HCT116 (cell line): ENCODE results near the gene ADGRA3. TPM values are rescaled to one million over a fixed set of nuclear protein-coding genes. Genes with fewer than 3 reads are reported as not detected.

Source experiments
- ATAC-seq: fragments of 200-7000 bp; cut with Tn5 transposase; 2 replicates; pipeline ENCODE4 v1.9.1; 2020; ENCODE audit warnings: mild to moderate bottlenecking, moderate library complexity
- BruUV-seq: library from RNA; stranded (reverse); fragments of 400-500 nt; replicated peaks from 2 replicates; lab custom pipeline; 2021; lab: Mats Ljungman, UMichigan
- CTCF ChIA-PET: fragments of 300-600 bp; sonication (Branson Sonifier 250); formaldehyde crosslinking; loops from one replicate; lab custom pipeline; 2021; ENCODE audit warnings: antibody characterized with exemption; lab: Charles Lee
- POLR2A ChIA-PET: fragments of 300-600, 350-600 bp; sonication (Branson Sonifier 250); formaldehyde crosslinking; loops from one replicate; lab custom pipeline; 2021; ENCODE audit warnings: antibody characterized with exemption; lab: Charles Lee
- RAD21 ChIA-PET, 2 experiments: fragments of 300-600 bp; sonication (Branson Sonifier 250); formaldehyde crosslinking; loops; one replicate each; lab custom pipeline; 2023; ENCODE audit warnings: low total read pairs in 2 of 2; ENCODE audit not compliant: uncharacterized antibody in 2 of 2, unreplicated experiment in 2 of 2, low non-redundant PET in 1 of 2; lab: Charles Lee
- DNase-seq: peaks from one replicate; pipeline ENCODE4 v3.0.0-alpha.2; 2010; ENCODE audit warnings: low read depth, low spot score
- H2AFZ ChIP-seq: fragments of 200-600 bp; shearing (Covaris generic), sonication (generic); 2 replicates; pipeline ENCODE4 v1.6.1; 2017; ENCODE audit warnings: low read depth, mixed run types, mixed read lengths, antibody characterized with exemption, low read length; ENCODE audit not compliant: poor library complexity, severe bottlenecking
- H3K27ac ChIP-seq: 2 replicates; pipeline ENCODE4 v1.5.1; 2012; ENCODE audit warnings: low read depth, low read length
- H3K27me3 ChIP-seq: fragments of 200-600 bp; sonication (generic); 2 replicates; pipeline ENCODE4 v1.6.1; 2016; ENCODE audit warnings: mixed run types, low read length, mixed read lengths; ENCODE audit not compliant: insufficient read depth
- H3K36me3 ChIP-seq, 2 experiments: fragments of 200-500 bp in 1 of 2; fragments of 200-600 bp in 1 of 2; sonication (Bioruptor generic) in 1 of 2; sonication (generic) in 1 of 2; 2 replicates each; pipeline versions ENCODE4 v1.5.1 to v1.6.1; 2014 to 2016; ENCODE audit warnings: low read length in 2 of 2, inconsistent platforms in 1 of 2, mixed read lengths in 1 of 2, mixed run types in 1 of 2; ENCODE audit not compliant: insufficient read depth in 2 of 2, control insufficient read depth in 1 of 2
- H3K4me1 ChIP-seq, 2 experiments: fragments of 200-600 bp in 1 of 2; sonication (generic) in 1 of 2; 2 replicates each; pipeline versions ENCODE4 v1.5.1 to v1.6.1; 2012 to 2017; ENCODE audit warnings: low read length in 2 of 2, inconsistent platforms in 1 of 2, mild to moderate bottlenecking in 1 of 2, mixed read lengths in 1 of 2, mixed run types in 1 of 2, moderate library complexity in 1 of 2; ENCODE audit not compliant: insufficient read depth in 2 of 2, control insufficient read depth in 1 of 2
- H3K4me2 ChIP-seq: fragments of 200-600 bp; sonication (generic); 2 replicates; pipeline ENCODE4 v1.6.1; 2017; ENCODE audit warnings: mixed run types, low read length, mixed read lengths
- H3K4me3 ChIP-seq, 2 experiments: fragments of 200-600 bp in 1 of 2; sonication (generic) in 1 of 2; replicated peaks in 1 of 2; 2 replicates each; pipeline ENCODE4 v1.5.1; 2011 to 2016; ENCODE audit warnings: low read length in 2 of 2, control low read depth in 1 of 2, low read depth in 1 of 2, mild to moderate bottlenecking in 1 of 2, mixed read lengths in 1 of 2, mixed run types in 1 of 2
- H3K79me2 ChIP-seq: fragments of 200-600 bp; sonication (generic); 2 replicates; pipeline ENCODE4 v1.6.1; 2017; ENCODE audit warnings: mild to moderate bottlenecking, mixed run types, low read length, moderate library complexity, mixed read lengths; ENCODE audit not compliant: insufficient read depth
- H3K9ac ChIP-seq: fragments of 200-600 bp; sonication (generic); 2 replicates; pipeline ENCODE4 v1.6.1; 2016; ENCODE audit warnings: low read length, mixed read lengths
- H3K9me2 ChIP-seq: fragments of 200-600 bp; sonication (generic), shearing (Covaris generic); 2 replicates; pipeline ENCODE4 v1.6.1; 2017; ENCODE audit warnings: mixed run types, mild to moderate bottlenecking, moderate library complexity; ENCODE audit not compliant: insufficient read depth
- H3K9me3 ChIP-seq, 2 experiments: fragments of 200-500 bp in 1 of 2; fragments of 200-600 bp in 1 of 2; sonication (Bioruptor generic) in 1 of 2; sonication (generic) in 1 of 2; 2 replicates each; pipeline ENCODE4 v1.6.1; 2014 to 2017; ENCODE audit warnings: low read length in 2 of 2, mixed read lengths in 2 of 2, inconsistent platforms in 1 of 2, low read depth in 1 of 2, mild to moderate bottlenecking in 1 of 2, mixed run types in 1 of 2, moderate library complexity in 1 of 2; ENCODE audit not compliant: control insufficient read depth in 1 of 2, insufficient read depth in 1 of 2
- H4K20me1 ChIP-seq: fragments of 200-600 bp; sonication (generic), shearing (Covaris generic); 2 replicates; pipeline ENCODE4 v1.6.1; 2017; ENCODE audit warnings: mixed run types, mild to moderate bottlenecking, moderate library complexity; ENCODE audit not compliant: insufficient read depth
- CBX3 ChIP-seq: IDR thresholded peaks from 2 replicates; pipeline ENCODE4 v1.6.1; 2012; ENCODE audit warnings: low read depth
- CEBPB ChIP-seq: IDR thresholded peaks from 2 replicates; pipeline ENCODE4 v1.6.1; 2012; ENCODE audit warnings: low read depth
- CTCF ChIP-seq, 3 experiments: fragments of 200-600 bp in 1 of 3; sonication (generic) in 1 of 3; IDR thresholded peaks in 2 of 3; conservative IDR thresholded peaks in 1 of 3; 2 replicates each; pipeline ENCODE4 v1.5.1; 2012 to 2017; ENCODE audit warnings: low read depth in 2 of 3, low read length in 2 of 3, antibody characterized with exemption in 1 of 3, borderline replicate concordance in 1 of 3, control low read depth in 1 of 3, mild to moderate bottlenecking in 1 of 3, mixed read lengths in 1 of 3, mixed run types in 1 of 3, moderate library complexity in 1 of 3; ENCODE audit not compliant: insufficient read depth in 1 of 3
- EGR1 ChIP-seq: IDR thresholded peaks from 2 replicates; pipeline ENCODE4 v1.6.1; 2012; ENCODE audit warnings: low read depth
- ELF1 ChIP-seq: IDR thresholded peaks from 2 replicates; pipeline ENCODE4 v1.6.1; 2012; ENCODE audit warnings: low read depth, borderline replicate concordance
- EZH2 ChIP-seq: fragments of 200-600 bp; sonication (generic); IDR thresholded peaks from 2 replicates; pipeline ENCODE4 v1.6.1; 2017; ENCODE audit warnings: antibody characterized with exemption, mixed run types
- EZH2phosphoT487 ChIP-seq: fragments of 200-600 bp; IDR thresholded peaks from 2 replicates; pipeline ENCODE4 v1.6.1; 2018; ENCODE audit warnings: antibody characterized with exemption, borderline replicate concordance
- MAX ChIP-seq: IDR thresholded peaks from 2 replicates; pipeline ENCODE4 v1.6.1; 2012
- POLR2A ChIP-seq: IDR thresholded peaks from 2 replicates; pipeline ENCODE4 v1.7.0; 2011; ENCODE audit warnings: borderline replicate concordance; ENCODE audit not compliant: insufficient read depth, insufficient read length; ENCODE audit errors: extremely low read depth
- POLR2AphosphoS5 ChIP-seq: IDR thresholded peaks from 2 replicates; pipeline ENCODE4 v1.6.1; 2011; ENCODE audit warnings: mild to moderate bottlenecking, low read depth, low read length, moderate library complexity
- SIN3A ChIP-seq: IDR thresholded peaks from 2 replicates; pipeline ENCODE4 v1.6.1; 2012; ENCODE audit warnings: low read depth
- SP1 ChIP-seq: IDR thresholded peaks from 2 replicates; pipeline ENCODE4 v1.6.1; 2012; ENCODE audit warnings: low read depth
- SRF ChIP-seq: IDR thresholded peaks from 2 replicates; pipeline ENCODE4 v1.6.1; 2012; ENCODE audit warnings: low read depth
- TCF7L2 ChIP-seq: IDR thresholded peaks from 2 replicates; pipeline ENCODE4 v1.7.0; 2011; ENCODE audit warnings: borderline replicate concordance, inconsistent platforms; ENCODE audit not compliant: insufficient read depth, insufficient read length; ENCODE audit errors: extremely low read depth
- ZFX ChIP-seq: fragments of 450-650 bp; IDR thresholded peaks from 2 replicates; pipeline ENCODE4 v1.6.1; 2017
- ZNF274 ChIP-seq: fragments of 200-500 bp; sonication (Bioruptor generic); IDR thresholded peaks from 2 replicates; pipeline ENCODE4 v1.6.1; 2014; ENCODE audit warnings: mild to moderate bottlenecking, low read depth, low read length, inconsistent platforms
- intact Hi-C: fragments of 100-400 bp; cut with micrococcal nuclease; formaldehyde crosslinking; loops from 2 replicates; pipeline ENCODE4 v1.10.0; 2022
- total RNA-seq: library from RNA; stranded (reverse); gene quantifications from one replicate; pipeline ENCODE4 v1.2.1, GENCODE V29; 2021; ENCODE audit not compliant: unreplicated experiment
- TF ChIP-seq, protein P1 (sequence below): IDR thresholded peaks from 2 replicates; pipeline ENCODE4 v1.6.1; 2012; ENCODE audit warnings: low read depth
- TF ChIP-seq, protein P2 (sequence below): IDR thresholded peaks from 2 replicates; pipeline ENCODE4 v1.6.1; 2011; ENCODE audit warnings: mild to moderate bottlenecking, low read length, moderate library complexity; ENCODE audit not compliant: insufficient replicate concordance; ENCODE audit errors: extremely low read depth
- TF ChIP-seq, protein P3 (sequence below): IDR thresholded peaks from 2 replicates; pipeline ENCODE4 v1.6.1; 2012

ADGRA3 gene
- total RNA-seq, 1 experiment from 2014 or later, result 43.0 TPM

- intact Hi-C loops, result no loop called here
Observed at GRCh38 chr4:22454955-22455354, 60.9 kb downstream of the ADGRA3 start.

More at GRCh38 chr4:22454955-22455354, 60.9 kb downstream of the ADGRA3 start:
- no peaks in the 10 kb centered on the region for H3K9me2 ChIP-seq
- H3K79me2 ChIP-seq, result no peaks in the 10 kb centered on the region; the same call in 1 of the 2 replicates
- no peak overlapping the region for H3K9ac ChIP-seq
- no peaks in the 10 kb centered on the region; the same call in 1 of the 2 replicates for H4K20me1 ChIP-seq
- POLR2A ChIA-PET, result no interaction called here
- H3K36me3 ChIP-seq, result peaks cover 0 to 3% of the 10 kb centered on the region in 2 experiments; a peak in 2 of 4 replicates
- H3K4me2 ChIP-seq, result no peak overlapping the region
- H3K27me3 ChIP-seq, result no peaks in the 10 kb centered on the region
- H3K4me3 ChIP-seq, result no peak overlapping the region
- H3K27ac ChIP-seq, result no peak overlapping the region
- ATAC-seq (no peak), DNase-seq (no peak)
- no TSS peak for BruUV-seq
- CTCF ChIA-PET, result no interaction called here
- TF ChIP-seq SP1 (no peak), SRF (no peak), EGR1 (no peak), EZH2phosphoT487 (no peak), CEBPB (no peak), MAX (no peak), ELF1 (no peak), POLR2AphosphoS5 (no peak), POLR2A (no peak), ZNF274 (no peak), CBX3 (no peak), TCF7L2 (no peak), SIN3A (no peak), ZFX (no peak), EZH2 (no peak), CTCF (IDR thresholded peaks at IDR 0.05 in 2 of 3, conservative IDR thresholded peaks at IDR 0.05 in 1 of 3; ENCODE audit: borderline replicate concordance in 1 of 3, insufficient read depth in 1 of 3, low read depth in 2 of 3, low read length in 2 of 3) (no peak)
- TF ChIP-seq, protein P1, sequence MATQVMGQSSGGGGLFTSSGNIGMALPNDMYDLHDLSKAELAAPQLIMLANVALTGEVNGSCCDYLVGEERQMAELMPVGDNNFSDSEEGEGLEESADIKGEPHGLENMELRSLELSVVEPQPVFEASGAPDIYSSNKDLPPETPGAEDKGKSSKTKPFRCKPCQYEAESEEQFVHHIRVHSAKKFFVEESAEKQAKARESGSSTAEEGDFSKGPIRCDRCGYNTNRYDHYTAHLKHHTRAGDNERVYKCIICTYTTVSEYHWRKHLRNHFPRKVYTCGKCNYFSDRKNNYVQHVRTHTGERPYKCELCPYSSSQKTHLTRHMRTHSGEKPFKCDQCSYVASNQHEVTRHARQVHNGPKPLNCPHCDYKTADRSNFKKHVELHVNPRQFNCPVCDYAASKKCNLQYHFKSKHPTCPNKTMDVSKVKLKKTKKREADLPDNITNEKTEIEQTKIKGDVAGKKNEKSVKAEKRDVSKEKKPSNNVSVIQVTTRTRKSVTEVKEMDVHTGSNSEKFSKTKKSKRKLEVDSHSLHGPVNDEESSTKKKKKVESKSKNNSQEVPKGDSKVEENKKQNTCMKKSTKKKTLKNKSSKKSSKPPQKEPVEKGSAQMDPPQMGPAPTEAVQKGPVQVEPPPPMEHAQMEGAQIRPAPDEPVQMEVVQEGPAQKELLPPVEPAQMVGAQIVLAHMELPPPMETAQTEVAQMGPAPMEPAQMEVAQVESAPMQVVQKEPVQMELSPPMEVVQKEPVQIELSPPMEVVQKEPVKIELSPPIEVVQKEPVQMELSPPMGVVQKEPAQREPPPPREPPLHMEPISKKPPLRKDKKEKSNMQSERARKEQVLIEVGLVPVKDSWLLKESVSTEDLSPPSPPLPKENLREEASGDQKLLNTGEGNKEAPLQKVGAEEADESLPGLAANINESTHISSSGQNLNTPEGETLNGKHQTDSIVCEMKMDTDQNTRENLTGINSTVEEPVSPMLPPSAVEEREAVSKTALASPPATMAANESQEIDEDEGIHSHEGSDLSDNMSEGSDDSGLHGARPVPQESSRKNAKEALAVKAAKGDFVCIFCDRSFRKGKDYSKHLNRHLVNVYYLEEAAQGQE, result no peak
- TF ChIP-seq, protein P2, sequence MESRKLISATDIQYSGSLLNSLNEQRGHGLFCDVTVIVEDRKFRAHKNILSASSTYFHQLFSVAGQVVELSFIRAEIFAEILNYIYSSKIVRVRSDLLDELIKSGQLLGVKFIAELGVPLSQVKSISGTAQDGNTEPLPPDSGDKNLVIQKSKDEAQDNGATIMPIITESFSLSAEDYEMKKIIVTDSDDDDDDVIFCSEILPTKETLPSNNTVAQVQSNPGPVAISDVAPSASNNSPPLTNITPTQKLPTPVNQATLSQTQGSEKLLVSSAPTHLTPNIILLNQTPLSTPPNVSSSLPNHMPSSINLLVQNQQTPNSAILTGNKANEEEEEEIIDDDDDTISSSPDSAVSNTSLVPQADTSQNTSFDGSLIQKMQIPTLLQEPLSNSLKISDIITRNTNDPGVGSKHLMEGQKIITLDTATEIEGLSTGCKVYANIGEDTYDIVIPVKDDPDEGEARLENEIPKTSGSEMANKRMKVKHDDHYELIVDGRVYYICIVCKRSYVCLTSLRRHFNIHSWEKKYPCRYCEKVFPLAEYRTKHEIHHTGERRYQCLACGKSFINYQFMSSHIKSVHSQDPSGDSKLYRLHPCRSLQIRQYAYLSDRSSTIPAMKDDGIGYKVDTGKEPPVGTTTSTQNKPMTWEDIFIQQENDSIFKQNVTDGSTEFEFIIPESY, result no peak
- TF ChIP-seq, protein P3, sequence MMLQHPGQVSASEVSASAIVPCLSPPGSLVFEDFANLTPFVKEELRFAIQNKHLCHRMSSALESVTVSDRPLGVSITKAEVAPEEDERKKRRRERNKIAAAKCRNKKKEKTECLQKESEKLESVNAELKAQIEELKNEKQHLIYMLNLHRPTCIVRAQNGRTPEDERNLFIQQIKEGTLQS, result no peak
- RAD21 ChIA-PET, result no interaction called here
- peaks cover 5 to 8% of the 10 kb centered on the region in 2 experiments; a peak in 2 of 4 replicates for H3K4me1 ChIP-seq
- no peak overlapping the region for H2AFZ ChIP-seq
- no peaks in the 10 kb centered on the region for H3K9me3 ChIP-seq
